Neural cell (in vitro differentiated cells): ENCODE results near the gene CNTNAP2.

Experiments
- CTCF ChIP-seq: fragments of 450-650 bp; IDR thresholded peaks from 2 replicates; pipeline ENCODE4 v1.5.1; 2014; ENCODE audit warnings: antibody characterized with exemption, mild to moderate bottlenecking, moderate library complexity; ENCODE audit not compliant: poor library complexity, severe bottlenecking
- EP300 ChIP-seq: fragments of 450-650 bp; conservative IDR thresholded peaks from 2 replicates; pipeline ENCODE4 v1.6.1; 2014; ENCODE audit warnings: antibody characterized with exemption, mild to moderate bottlenecking, moderate library complexity; ENCODE audit not compliant: poor library complexity, severe bottlenecking
- POLR2AphosphoS5 ChIP-seq: IDR thresholded peaks from 2 replicates; pipeline ENCODE4 v1.6.1; 2012

GRCh38 chr7:148242294-148242821 lies 2125.8 kb downstream of the CNTNAP2 start:
- TF ChIP-seq EP300 (peak; percentile 19), CTCF (peak; percentile 83), POLR2AphosphoS5 (no peak)
